Stomach (tissue), 9 donors: ENCODE data around the gene DOCK2. TPM values are rescaled to one million over a fixed set of nuclear protein-coding genes. Genes with fewer than 3 reads are reported as not detected.

Experiments used
- DNase-seq, 2 donors: peaks; one replicate each; pipeline versions ENCODE4 v3.0.0 to v3.0.0-alpha.2; 2013 to 2019
- H3K27ac ChIP-seq, 5 donors: fragments of 200-600 bp in 4 of 5; sonication (generic) in 4 of 5; one replicate each; pipeline ENCODE4 v1.5.1; 2013 to 2019; ENCODE audit warnings: mild to moderate bottlenecking in 1 of 5, moderate library complexity in 1 of 5
- H3K27me3 ChIP-seq, 3 donors: fragments of 200-600 bp; sonication (generic); one replicate each; pipeline ENCODE4 v1.5.1; 2017 to 2019; ENCODE audit warnings: mixed run types in 1 of 3
- H3K36me3 ChIP-seq, 4 donors: fragments of 200-600 bp; sonication (generic); 1 replicate in 3 of 4; 2 replicates in 1 of 4; pipeline ENCODE4 v1.5.1; 2016 to 2019
- H3K4me1 ChIP-seq, 4 donors: fragments of 200-600 bp; sonication (generic); one replicate each; pipeline ENCODE4 v1.5.1; 2016 to 2019
- H3K4me3 ChIP-seq, 4 donors: fragments of 200-600 bp; sonication (generic) in 3 of 4; one replicate each; pipeline ENCODE4 v1.5.1; 2016 to 2019; ENCODE audit warnings: mild to moderate bottlenecking in 1 of 4
- H3K9me3 ChIP-seq, 4 donors: fragments of 200-600 bp; sonication (generic); one replicate each; pipeline ENCODE4 v1.5.1; 2016 to 2019
- EP300 ChIP-seq: sonication (generic); formaldehyde crosslinking; IDR thresholded peaks from one replicate; pipeline ENCODE4 v1.6.1; 2017; ENCODE audit warnings: antibody characterized with exemption
- POLR2A ChIP-seq, 4 donors: fragments of 450-650 bp; IDR thresholded peaks; one replicate each; pipeline ENCODE4 v1.6.1; 2016; ENCODE audit warnings: antibody characterized with exemption in 4 of 4, control low read depth in 2 of 4, mild to moderate bottlenecking in 1 of 4, moderate library complexity in 1 of 4
- POLR2AphosphoS5 ChIP-seq, 3 donors: sonication (generic); formaldehyde crosslinking; IDR thresholded peaks; one replicate each; pipeline ENCODE4 v1.6.1; 2016; ENCODE audit warnings: antibody characterized with exemption in 3 of 3
- WGBS, 5 donors: extraction: QIAGEN DNeasy Blood & Tissue Kit in 3 of 5; methylation state at CpG; one replicate each; pipeline versions ENCODE4 v1.1.5 to v1.1.7; 2013 to 2018; 5-methylcytosine and 5-hydroxymethylcytosine counted together
- intact Hi-C: fragments of 100-400 bp; cut with DNase I; formaldehyde crosslinking; loops from one replicate; pipeline ENCODE4 v1.15.1; 2023; ENCODE audit warnings: low total_unique reads
- polyA plus RNA-seq, 3 donors: library from polyadenylated mRNA; stranded (reverse); fragments of 200-250 nt; gene quantifications; one replicate each; pipeline ENCODE4 v1.2.3, GENCODE V29; 2013
- total RNA-seq, 5 donors: library from RNA; depleted of rRNA; stranded (reverse); fragments of >200 nt; gene quantifications; one replicate each; pipeline versions ENCODE4 v1.1.0 to v1.2.3, GENCODE V29; 2014 to 2016
- TF ChIP-seq, protein P1 (sequence below), 7 experiments: fragments of 450-650 bp in 4 of 7; fragments of 200-600 bp in 3 of 7; sonication (generic) in 3 of 7; IDR thresholded peaks; one replicate each; pipeline ENCODE4 v1.5.1; 2016 to 2019; ENCODE audit warnings: antibody characterized with exemption in 7 of 7, control low read depth in 2 of 7, mild to moderate bottlenecking in 1 of 7
- donor health status: healthy with polysubstance abuse.
- donor health status: Bipolar disorder and iron deficiency.
- donor health status: healthy.

The DOCK2 gene
- total and polyA plus RNA-seq, 8 donors = 2.1 to 50.2 (median 8.5) TPM

DNA sequence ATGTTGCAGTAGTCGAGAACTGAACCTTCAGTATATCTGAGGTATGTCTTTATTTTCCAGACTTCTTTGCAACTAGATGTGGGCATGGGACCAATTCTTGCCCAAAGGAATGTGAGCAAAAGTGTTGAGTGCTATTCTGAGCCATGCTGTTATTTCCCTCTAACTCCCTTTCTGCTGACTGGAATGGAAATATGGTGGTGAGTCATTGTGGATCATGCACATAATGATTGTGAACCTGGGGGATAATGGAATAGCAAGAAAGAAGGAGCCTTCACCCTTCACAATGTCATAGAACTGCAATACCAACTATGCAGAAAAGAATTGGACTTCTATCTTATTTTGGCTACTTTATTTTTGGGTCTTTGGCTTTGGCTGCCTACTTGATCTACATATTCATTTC is 10.3 kb upstream of the DOCK2 start:
- WGBS, 5 donors = 79 to 97% (median 91%) methylated on average over 1 of the region's 1 CpG
- Histone ChIP-seq H3K9me3 (no peaks in the 10 kb centered on the region), H3K36me3 (no peaks in the 10 kb centered on the region), H3K4me3 (no peak overlapping the region), H3K4me1 (no peaks in the 10 kb centered on the region), H3K27ac (no peak overlapping the region), H3K27me3 (no peaks in the 10 kb centered on the region)
- intact Hi-C loops = no loop called here
- no peak for DNase-seq
- TF ChIP-seq, protein P1, sequence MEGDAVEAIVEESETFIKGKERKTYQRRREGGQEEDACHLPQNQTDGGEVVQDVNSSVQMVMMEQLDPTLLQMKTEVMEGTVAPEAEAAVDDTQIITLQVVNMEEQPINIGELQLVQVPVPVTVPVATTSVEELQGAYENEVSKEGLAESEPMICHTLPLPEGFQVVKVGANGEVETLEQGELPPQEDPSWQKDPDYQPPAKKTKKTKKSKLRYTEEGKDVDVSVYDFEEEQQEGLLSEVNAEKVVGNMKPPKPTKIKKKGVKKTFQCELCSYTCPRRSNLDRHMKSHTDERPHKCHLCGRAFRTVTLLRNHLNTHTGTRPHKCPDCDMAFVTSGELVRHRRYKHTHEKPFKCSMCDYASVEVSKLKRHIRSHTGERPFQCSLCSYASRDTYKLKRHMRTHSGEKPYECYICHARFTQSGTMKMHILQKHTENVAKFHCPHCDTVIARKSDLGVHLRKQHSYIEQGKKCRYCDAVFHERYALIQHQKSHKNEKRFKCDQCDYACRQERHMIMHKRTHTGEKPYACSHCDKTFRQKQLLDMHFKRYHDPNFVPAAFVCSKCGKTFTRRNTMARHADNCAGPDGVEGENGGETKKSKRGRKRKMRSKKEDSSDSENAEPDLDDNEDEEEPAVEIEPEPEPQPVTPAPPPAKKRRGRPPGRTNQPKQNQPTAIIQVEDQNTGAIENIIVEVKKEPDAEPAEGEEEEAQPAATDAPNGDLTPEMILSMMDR (IDR thresholded peaks at IDR 0.05) = no peak
- TF ChIP-seq EP300 (no peak), POLR2AphosphoS5 (IDR thresholded peaks at IDR 0.05) (no peak), POLR2A (IDR thresholded peaks at IDR 0.05) (no peak)

DNA sequence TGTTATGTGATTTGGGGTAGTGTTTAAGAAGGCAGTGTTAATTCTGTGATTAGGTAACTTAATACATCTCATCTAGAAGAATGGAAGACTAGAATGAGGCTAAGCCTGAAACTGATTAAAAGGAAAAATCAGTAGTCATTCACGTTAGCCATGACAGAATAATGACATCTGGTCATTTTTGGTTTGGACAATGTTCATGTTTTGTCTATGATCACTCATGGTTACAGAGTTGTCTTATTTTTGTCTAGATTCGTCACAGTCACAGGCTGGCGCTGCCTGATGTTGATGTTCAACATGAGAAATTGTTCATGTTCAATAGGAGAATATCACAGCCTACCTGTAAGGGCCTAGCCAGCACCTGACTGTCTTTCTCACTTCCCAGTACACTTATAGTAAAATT is 9.5 kb upstream of the DOCK2 start:
- 77 to 89% (median 77%) methylated on average over 3 of the region's 3 CpGs for WGBS, 5 donors

DNA sequence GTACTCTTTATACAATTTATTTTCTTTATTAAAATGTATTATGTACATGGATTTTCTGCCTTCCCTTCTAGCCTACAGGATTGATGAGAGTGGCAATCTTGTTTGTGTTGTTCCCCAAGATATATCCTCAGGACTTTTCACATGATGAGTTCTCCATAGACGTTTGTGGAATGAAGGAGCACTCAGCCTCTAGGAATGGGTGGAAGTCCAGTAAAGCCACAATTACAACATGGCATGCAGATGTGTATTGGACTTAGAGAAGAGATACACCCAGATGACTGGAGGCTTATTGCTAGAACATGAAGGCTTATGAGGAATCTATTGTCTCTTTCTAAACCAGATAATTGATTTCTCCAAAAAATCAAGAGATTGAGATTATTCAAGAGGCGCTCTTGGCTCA is 8.2 kb upstream of the DOCK2 start:
- DNase-seq = no peak
- TF ChIP-seq, protein P1 (IDR thresholded peaks at IDR 0.05) = no peak
- TF ChIP-seq EP300 = no peak
- TF ChIP-seq POLR2A (IDR thresholded peaks at IDR 0.05) = no peak
- no peak for TF ChIP-seq POLR2AphosphoS5 (IDR thresholded peaks at IDR 0.05)
- Histone ChIP-seq H3K4me3 (no peak overlapping the region), H3K36me3 (no peaks in the 10 kb centered on the region), H3K9me3 (no peaks in the 10 kb centered on the region), H3K4me1 (no peaks in the 10 kb centered on the region), H3K27me3 (no peaks in the 10 kb centered on the region), H3K27ac (no peak overlapping the region)
- WGBS, 5 donors = 70 to 86% (median 76%) methylated on average over 2 of the region's 2 CpGs
- intact Hi-C loops = no loop called here

More for the DNA sequence above, 9.5 kb upstream of the DOCK2 start:
- Histone ChIP-seq H3K27ac (no peak overlapping the region), H3K9me3 (no peaks in the 10 kb centered on the region), H3K4me1 (no peaks in the 10 kb centered on the region), H3K36me3 (no peaks in the 10 kb centered on the region), H3K27me3 (no peaks in the 10 kb centered on the region), H3K4me3 (no peak overlapping the region)
- TF ChIP-seq, protein P1 (IDR thresholded peaks at IDR 0.05) = no peak
- TF ChIP-seq POLR2AphosphoS5 (IDR thresholded peaks at IDR 0.05) (no peak), POLR2A (IDR thresholded peaks at IDR 0.05) (no peak), EP300 (no peak)
- intact Hi-C loops = no loop called here
- DNase-seq = no peak

DNA sequence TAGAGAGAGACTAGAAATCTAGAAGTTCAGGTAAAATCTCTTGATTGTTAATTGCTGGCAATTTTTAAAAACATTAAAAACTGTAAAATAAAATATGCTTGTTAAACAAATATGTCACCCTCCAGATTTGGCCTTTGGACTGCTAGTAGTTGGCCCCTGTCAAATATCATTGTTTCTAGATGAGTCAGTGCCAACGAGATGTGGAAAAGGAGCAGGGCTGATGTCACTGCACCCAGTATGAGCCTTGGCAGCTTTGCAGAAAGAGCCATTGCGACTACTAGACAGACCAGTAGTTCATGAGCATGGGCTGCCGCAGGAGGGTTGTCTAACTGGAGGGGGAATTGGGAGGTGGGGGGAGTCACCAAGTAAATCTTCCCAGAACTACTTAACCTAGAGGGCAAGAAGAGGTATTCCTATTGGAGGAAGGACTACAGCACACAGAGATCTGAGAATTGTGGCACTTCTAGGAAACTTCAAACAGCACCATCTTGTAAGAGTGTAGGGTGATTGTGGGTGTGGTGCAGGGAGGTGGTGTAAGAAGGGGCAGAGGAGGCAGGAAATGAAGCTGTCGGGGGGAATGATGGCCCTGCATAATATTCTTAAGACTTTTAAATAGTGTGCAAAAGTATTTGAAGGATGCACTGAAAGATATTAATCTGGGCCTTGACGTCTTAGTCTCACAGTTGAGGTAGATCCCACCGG is 7.1 kb upstream of the DOCK2 start:
- intact Hi-C loops = no loop called here
- Histone ChIP-seq H3K27ac (no peak overlapping the region), H3K27me3 (no peaks in the 10 kb centered on the region), H3K9me3 (peaks cover 0 to 5% (median 0%) of the 10 kb centered on the region in 4 donors), H3K4me3 (no peak overlapping the region), H3K36me3 (no peaks in the 10 kb centered on the region), H3K4me1 (no peaks in the 10 kb centered on the region)
- TF ChIP-seq EP300 = no peak
- no peak for TF ChIP-seq POLR2A (IDR thresholded peaks at IDR 0.05)
- TF ChIP-seq, protein P1 (IDR thresholded peaks at IDR 0.05) = no peak
- no peak for TF ChIP-seq POLR2AphosphoS5 (IDR thresholded peaks at IDR 0.05)
- DNase-seq = no peak
- WGBS, 5 donors = 68 to 78% (median 73%) methylated on average over 6 of the region's 6 CpGs
